Activated B cell treated with CpG ODN at 0.5 μM for 24 hours (primary cell): Measurements from ENCODE around the gene ILDR2. TPM values are rescaled to one million over a fixed set of nuclear protein-coding genes. Genes with fewer than 3 reads are reported as not detected.

Experiments
- ATAC-seq: fragments of 200-7000 bp; cut with Tn5 transposase; one replicate; pipeline ENCODE4 v1.10.0; 2021; ENCODE audit warnings: low read depth, mild to moderate bottlenecking, moderate library complexity
- CTCF ChIA-PET: fragments of 350-600 bp; sonication (Branson Sonifier 250); formaldehyde crosslinking; loops from one replicate; lab custom pipeline; 2021; ENCODE audit warnings: antibody characterized with exemption; lab: Charles Lee
- POLR2A ChIA-PET: fragments of 350-600 bp; sonication (Branson Sonifier 250); formaldehyde crosslinking; loops from one replicate; lab custom pipeline; 2021; ENCODE audit warnings: antibody characterized with exemption; lab: Charles Lee
- DNase-seq: peaks from one replicate; pipeline ENCODE4 v3.0.0; 2022
- H3K27ac Mint-ChIP-seq: one replicate; pipeline ENCODE4 v1.8.0; 2020; ENCODE audit warnings: mixed read lengths
- H3K27me3 Mint-ChIP-seq: one replicate; pipeline ENCODE4 v1.8.0; 2021; ENCODE audit warnings: mixed read lengths
- H3K36me3 Mint-ChIP-seq: one replicate; pipeline ENCODE4 v1.8.0; 2021; ENCODE audit warnings: low read depth, mixed read lengths
- H3K4me1 Mint-ChIP-seq: one replicate; pipeline ENCODE4 v1.8.0; 2021; ENCODE audit warnings: mixed read lengths
- H3K4me3 Mint-ChIP-seq: one replicate; pipeline ENCODE4 v1.8.0; 2020; ENCODE audit warnings: mild to moderate bottlenecking, mixed read lengths
- H3K9me3 Mint-ChIP-seq: one replicate; pipeline ENCODE4 v1.8.0; 2020; ENCODE audit warnings: mixed read lengths
- CTCF ChIP-seq: fragments of 200-600 bp; IDR thresholded peaks from one replicate; pipeline ENCODE4 v1.8.0; 2022; ENCODE audit warnings: antibody characterized with exemption, mild to moderate bottlenecking
- intact Hi-C: fragments of 100-400 bp; cut with micrococcal nuclease; formaldehyde crosslinking; loops from one replicate; pipeline ENCODE4 v1.15.1; 2024
- total RNA-seq: library from RNA; stranded (reverse); gene quantifications from 2 replicates; pipeline ENCODE4 v1.2.3, GENCODE V29; 2022

ILDR2 gene
- total RNA-seq, 1 donor from 2014 or later: 1.00 TPM

GRCh38 chr1:166937329-166937728 lies 38.0 kb downstream of the ILDR2 start:
- CTCF ChIA-PET: interaction anchor here (1.5 kb wide), 1 partner anchor 122 kb away, joined by 5 read pairs; no protein-coding TSS in a partner anchor
- intact Hi-C loops: no loop called here
- ATAC-seq: no peak
- no peaks in the 10 kb centered on the region for H3K27me3 Mint-ChIP-seq
- no peak overlapping the region for H3K4me3 Mint-ChIP-seq
- H3K9me3 Mint-ChIP-seq: no peaks in the 10 kb centered on the region
- DNase-seq: no peak
- TF ChIP-seq CTCF: no peak
- POLR2A ChIA-PET: no interaction called here
- H3K27ac Mint-ChIP-seq: no peak overlapping the region
- peaks cover 17% of the 10 kb centered on the region for H3K4me1 Mint-ChIP-seq
- no peaks in the 10 kb centered on the region for H3K36me3 Mint-ChIP-seq

GRCh38 chr1:166933633-166934032 lies 41.7 kb downstream of the ILDR2 start:
- POLR2A ChIA-PET: no interaction called here
- H3K4me3 Mint-ChIP-seq: no peak overlapping the region
- intact Hi-C loops: loop anchor here (1.0 kb wide), 1 partner anchor 8 kb away; no protein-coding TSS in a partner anchor

GRCh38 chr1:166933140-166933539 lies 42.2 kb downstream of the ILDR2 start:
- Mint-ChIP-seq H3K4me3 (no peak overlapping the region), H3K27me3 (no peaks in the 10 kb centered on the region), H3K27ac (no peak overlapping the region), H3K4me1 (peaks cover 17% of the 10 kb centered on the region), H3K36me3 (no peaks in the 10 kb centered on the region), H3K9me3 (no peaks in the 10 kb centered on the region)
- DNase-seq: no peak
- POLR2A ChIA-PET: interaction anchor here (0.7 kb wide), 1 partner anchor 841 kb away, joined by 3 read pairs; no protein-coding TSS in a partner anchor
- TF ChIP-seq CTCF: no peak
- CTCF ChIA-PET: interaction anchor here (1.3 kb wide), 1 partner anchor 126 kb away, joined by 4 read pairs; no protein-coding TSS in a partner anchor
- intact Hi-C loops: loop anchor here (1.0 kb wide), 1 partner anchor 8 kb away; no protein-coding TSS in a partner anchor
- no peak for ATAC-seq

More at GRCh38 chr1:166933633-166934032, 41.7 kb downstream of the ILDR2 start:
- H3K9me3 Mint-ChIP-seq: no peaks in the 10 kb centered on the region
- H3K27me3 Mint-ChIP-seq: no peaks in the 10 kb centered on the region
- no peak for ATAC-seq
- H3K36me3 Mint-ChIP-seq: no peaks in the 10 kb centered on the region
- TF ChIP-seq CTCF: no peak
- H3K4me1 Mint-ChIP-seq: peaks cover 17% of the 10 kb centered on the region
- DNase-seq: no peak
- CTCF ChIA-PET: interaction anchor here (1.0 to 1.3 kb wide), 2 partner anchors 23 to 126 kb away, joined by 4 to 6 read pairs; no protein-coding TSS in a partner anchor
- H3K27ac Mint-ChIP-seq: no peak overlapping the region

- H3K27ac Mint-ChIP-seq: no peak overlapping the region
- no peaks in the 10 kb centered on the region for H3K36me3 Mint-ChIP-seq
- no peak for ATAC-seq
- CTCF ChIA-PET: interaction anchor here (1.7 kb wide), 1 partner anchor 20 kb away, joined by 7 read pairs; no protein-coding TSS in a partner anchor
- H3K27me3 Mint-ChIP-seq: peaks cover 2% of the 10 kb centered on the region
- intact Hi-C loops: loop anchor here (5.0 kb wide), 1 partner anchor 292 kb away; the partner anchor contains the start of gene POU2F1
- TF ChIP-seq CTCF: no peak
- no peak overlapping the region for H3K4me3 Mint-ChIP-seq
- peaks cover 3% of the 10 kb centered on the region for H3K9me3 Mint-ChIP-seq
- POLR2A ChIA-PET: no interaction called here
- peaks cover 32% of the 10 kb centered on the region for H3K4me1 Mint-ChIP-seq
- no peak for DNase-seq
Observed at GRCh38 chr1:166929911-166930310, 45.4 kb downstream of the ILDR2 start.

- intact Hi-C loops: loop anchor here (5.0 kb wide), 1 partner anchor 295 kb away; the partner anchor contains the start of gene POU2F1
- H3K9me3 Mint-ChIP-seq: peaks cover 3% of the 10 kb centered on the region
- H3K4me3 Mint-ChIP-seq: no peak overlapping the region
- DNase-seq (no peak), ATAC-seq (no peak)
- TF ChIP-seq CTCF: no peak
- POLR2A ChIA-PET: no interaction called here
- H3K36me3 Mint-ChIP-seq: no peaks in the 10 kb centered on the region
- H3K27ac Mint-ChIP-seq: peak overlapping the region; percentile 13
- peaks cover 34% of the 10 kb centered on the region for H3K4me1 Mint-ChIP-seq
- CTCF ChIA-PET: interaction anchor here (3.9 to 5.2 kb wide), 2 partner anchors 17 to 131 kb away, joined by 28 to 30 read pairs; no protein-coding TSS in a partner anchor
- peaks cover 2% of the 10 kb centered on the region for H3K27me3 Mint-ChIP-seq
Observed at GRCh38 chr1:166927701-166928100, 47.6 kb downstream of the ILDR2 start.
